Fibroblast of lung (primary cell): Measurements from ENCODE around the gene PRKAG3. TPM values are rescaled to one million over a fixed set of nuclear protein-coding genes. Genes with fewer than 3 reads are reported as not detected.

Experiments
- DNase-seq, 2 donors: peaks; one replicate each; pipeline versions ENCODE4 v3.0.0 to v3.0.0-alpha.2; 2010; ENCODE audit warnings: low read depth in 2 of 2
- H2AFZ ChIP-seq: 2 replicates; pipeline ENCODE4 v1.5.1; 2012; ENCODE audit warnings: low read length, control low read depth, inconsistent platforms
- H3K27ac ChIP-seq: 2 replicates; pipeline ENCODE4 v1.5.1; 2011; ENCODE audit warnings: low read length, control low read depth; ENCODE audit not compliant: insufficient read depth
- H3K27me3 ChIP-seq: 2 replicates; pipeline ENCODE4 v1.5.1; 2011; ENCODE audit warnings: mild to moderate bottlenecking, low read length; ENCODE audit not compliant: control insufficient read depth, insufficient read depth
- H3K36me3 ChIP-seq: 2 replicates; pipeline ENCODE4 v1.5.1; 2011; ENCODE audit warnings: low read length; ENCODE audit not compliant: control insufficient read depth, insufficient read depth
- H3K4me1 ChIP-seq: 2 replicates; pipeline ENCODE4 v1.5.1; 2011; ENCODE audit warnings: low read length; ENCODE audit not compliant: control insufficient read depth, insufficient read depth; ENCODE audit errors: extremely low read depth
- H3K4me2 ChIP-seq: 2 replicates; pipeline ENCODE4 v1.5.1; 2011; ENCODE audit warnings: low read length, control low read depth; ENCODE audit not compliant: insufficient read depth; ENCODE audit errors: extremely low read depth
- H3K4me3 ChIP-seq, 4 experiments: fragments of 200-600 bp in 1 of 4; sonication (generic) in 1 of 4; replicated peaks in 1 of 4; 2 replicates each; pipeline ENCODE4 v1.5.1; 2011 to 2016; ENCODE audit warnings: low read length in 4 of 4, low read depth in 3 of 4, mild to moderate bottlenecking in 3 of 4, control low read depth in 2 of 4, inconsistent platforms in 1 of 4, mixed read lengths in 1 of 4; ENCODE audit not compliant: insufficient read depth in 1 of 4; ENCODE audit errors: control extremely low read depth in 1 of 4
- H3K79me2 ChIP-seq: 2 replicates; pipeline ENCODE4 v1.5.1; 2012; ENCODE audit warnings: mild to moderate bottlenecking, low read length, inconsistent platforms; ENCODE audit not compliant: control insufficient read depth, insufficient read depth
- H3K9ac ChIP-seq: 2 replicates; pipeline ENCODE4 v1.5.1; 2011; ENCODE audit warnings: mild to moderate bottlenecking, low read length, control low read depth; ENCODE audit not compliant: insufficient read depth
- H3K9me3 ChIP-seq: 2 replicates; pipeline ENCODE4 v1.5.1; 2012; ENCODE audit warnings: low read depth, low read length; ENCODE audit not compliant: control insufficient read depth, insufficient read depth
- H4K20me1 ChIP-seq: 2 replicates; pipeline ENCODE4 v1.5.1; 2011; ENCODE audit warnings: low read length; ENCODE audit not compliant: control insufficient read depth, insufficient read depth; ENCODE audit errors: extremely low read depth
- EZH2 ChIP-seq: IDR thresholded peaks from 2 replicates; pipeline ENCODE4 v1.5.1; 2012; ENCODE audit warnings: low read length, control low read depth, mild to moderate bottlenecking; ENCODE audit errors: missing control alignments
- polyA plus RNA-seq, 2 donors: library from polyadenylated mRNA; depleted of rRNA in 1 of 2; stranded (reverse) in 1 of 2; unstranded in 1 of 2; fragments of >200 nt; gene quantifications; 2 replicates each; pipeline ENCODE4 v1.2.1, GENCODE V29; 2011 to 2012; ENCODE audit warnings: missing spikeins in 1 of 2
- total RNA-seq: library from RNA; depleted of rRNA; stranded (reverse); fragments of >200 nt; gene quantifications from 2 replicates; pipeline ENCODE4 v1.2.1, GENCODE V29; 2014
- TF ChIP-seq, protein P1 (sequence below), 2 donors: IDR thresholded peaks in 1 of 2; conservative IDR thresholded peaks in 1 of 2; 1 replicate in 1 of 2; 2 replicates in 1 of 2; pipeline ENCODE4 v1.5.1; 2011 to 2012; ENCODE audit warnings: low read length in 2 of 2, control low read depth in 1 of 2, inconsistent platforms in 1 of 2, low read depth in 1 of 2, mild to moderate bottlenecking in 1 of 2

PRKAG3 gene
- total and polyA plus RNA-seq, 2 donors (not counting 1 experiment from before 2014, with no cell fraction given) = 0.33 TPM; not detected in 1

DNA sequence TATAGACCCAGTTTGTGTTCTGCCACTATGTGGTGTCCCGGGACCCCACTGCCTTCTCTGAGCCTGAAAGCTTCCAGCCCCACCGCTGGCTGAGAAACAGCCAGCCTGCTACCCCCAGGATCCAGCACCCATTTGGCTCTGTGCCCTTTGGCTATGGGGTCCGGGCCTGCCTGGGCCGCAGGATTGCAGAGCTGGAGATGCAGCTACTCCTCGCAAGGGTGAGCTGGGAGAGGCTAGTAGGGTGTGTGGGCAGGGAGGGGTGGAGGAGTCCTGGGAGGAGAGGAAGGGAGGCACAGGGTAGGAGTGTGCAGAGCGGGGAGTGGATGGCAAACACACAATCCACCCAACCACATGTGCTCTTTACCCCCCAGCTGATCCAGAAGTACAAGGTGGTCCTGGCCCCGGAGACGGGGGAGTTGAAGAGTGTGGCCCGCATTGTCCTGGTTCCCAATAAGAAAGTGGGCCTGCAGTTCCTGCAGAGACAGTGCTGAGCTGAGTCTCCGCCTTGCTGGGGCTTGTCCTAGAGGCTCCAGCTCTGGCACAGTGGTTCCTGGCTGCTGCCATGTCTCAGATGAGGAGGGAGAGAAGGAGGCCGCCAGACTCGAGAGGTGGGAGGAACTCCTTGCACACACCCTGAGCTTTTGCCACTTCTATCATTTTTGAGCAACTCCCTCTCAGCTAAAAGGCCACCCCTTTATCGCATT is 16.9 kb downstream of the PRKAG3 start:
- no peak overlapping the region for H2AFZ ChIP-seq
- TF ChIP-seq, protein P1, sequence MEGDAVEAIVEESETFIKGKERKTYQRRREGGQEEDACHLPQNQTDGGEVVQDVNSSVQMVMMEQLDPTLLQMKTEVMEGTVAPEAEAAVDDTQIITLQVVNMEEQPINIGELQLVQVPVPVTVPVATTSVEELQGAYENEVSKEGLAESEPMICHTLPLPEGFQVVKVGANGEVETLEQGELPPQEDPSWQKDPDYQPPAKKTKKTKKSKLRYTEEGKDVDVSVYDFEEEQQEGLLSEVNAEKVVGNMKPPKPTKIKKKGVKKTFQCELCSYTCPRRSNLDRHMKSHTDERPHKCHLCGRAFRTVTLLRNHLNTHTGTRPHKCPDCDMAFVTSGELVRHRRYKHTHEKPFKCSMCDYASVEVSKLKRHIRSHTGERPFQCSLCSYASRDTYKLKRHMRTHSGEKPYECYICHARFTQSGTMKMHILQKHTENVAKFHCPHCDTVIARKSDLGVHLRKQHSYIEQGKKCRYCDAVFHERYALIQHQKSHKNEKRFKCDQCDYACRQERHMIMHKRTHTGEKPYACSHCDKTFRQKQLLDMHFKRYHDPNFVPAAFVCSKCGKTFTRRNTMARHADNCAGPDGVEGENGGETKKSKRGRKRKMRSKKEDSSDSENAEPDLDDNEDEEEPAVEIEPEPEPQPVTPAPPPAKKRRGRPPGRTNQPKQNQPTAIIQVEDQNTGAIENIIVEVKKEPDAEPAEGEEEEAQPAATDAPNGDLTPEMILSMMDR (conservative IDR thresholded peaks at IDR 0.05 in 1 of 2, IDR thresholded peaks at IDR 0.05 in 1 of 2; ENCODE audit: low read depth in 1 of 2, low read length in 2 of 2) = no peak
- no peak for TF ChIP-seq EZH2
- H3K27me3 ChIP-seq = no peaks in the 10 kb centered on the region
- H3K9ac ChIP-seq = no peak overlapping the region
- H3K79me2 ChIP-seq = no peaks in the 10 kb centered on the region
- no peaks in the 10 kb centered on the region for H3K4me1 ChIP-seq
- H3K4me2 ChIP-seq = no peak overlapping the region
- no peaks in the 10 kb centered on the region for H3K36me3 ChIP-seq
- no peak overlapping the region for H3K27ac ChIP-seq
- no peak for DNase-seq
- no peak overlapping the region for H3K4me3 ChIP-seq
- H3K9me3 ChIP-seq = no peaks in the 10 kb centered on the region
- H4K20me1 ChIP-seq = no peaks in the 10 kb centered on the region

DNA sequence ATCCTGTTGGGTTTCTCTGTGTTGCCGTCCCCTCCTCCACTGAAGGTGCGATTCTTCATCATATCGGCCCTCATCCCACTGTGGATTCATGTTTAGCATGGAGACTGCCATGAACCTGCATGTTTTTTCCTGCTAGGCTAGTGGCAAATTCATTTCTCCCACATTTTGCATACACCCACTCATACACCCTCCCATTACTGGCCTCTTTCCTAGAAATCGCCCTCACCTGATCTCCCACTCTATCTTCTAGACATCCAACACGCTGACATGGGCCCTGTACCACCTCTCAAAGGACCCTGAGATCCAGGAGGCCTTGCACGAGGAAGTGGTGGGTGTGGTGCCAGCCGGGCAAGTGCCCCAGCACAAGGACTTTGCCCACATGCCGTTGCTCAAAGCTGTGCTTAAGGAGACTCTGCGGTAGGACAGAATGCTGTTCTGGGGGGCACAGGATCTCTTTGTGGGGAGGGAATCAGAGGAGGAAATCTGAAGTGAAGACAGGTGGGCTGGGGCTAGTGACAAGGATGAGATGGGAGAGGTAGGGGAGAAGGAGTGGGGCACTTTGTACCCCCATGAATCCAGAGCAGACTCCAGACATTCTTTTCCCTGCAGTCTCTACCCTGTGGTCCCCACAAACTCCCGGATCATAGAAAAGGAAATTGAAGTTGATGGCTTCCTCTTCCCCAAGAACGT is 17.7 kb downstream of the PRKAG3 start:
- H3K9ac ChIP-seq = no peak overlapping the region
- H3K79me2 ChIP-seq = no peaks in the 10 kb centered on the region
- no peak overlapping the region for H3K27ac ChIP-seq
- no peak overlapping the region for H2AFZ ChIP-seq
- DNase-seq = no peak
- TF ChIP-seq EZH2 = no peak
- TF ChIP-seq, protein P1 (conservative IDR thresholded peaks at IDR 0.05 in 1 of 2, IDR thresholded peaks at IDR 0.05 in 1 of 2; ENCODE audit: low read depth in 1 of 2, low read length in 2 of 2) = no peak
- no peaks in the 10 kb centered on the region for H3K27me3 ChIP-seq
- H3K9me3 ChIP-seq = no peaks in the 10 kb centered on the region
- no peak overlapping the region for H3K4me3 ChIP-seq
- no peaks in the 10 kb centered on the region for H4K20me1 ChIP-seq
- H3K4me1 ChIP-seq = no peaks in the 10 kb centered on the region
- H3K36me3 ChIP-seq = no peaks in the 10 kb centered on the region
- H3K4me2 ChIP-seq = no peak overlapping the region

DNA sequence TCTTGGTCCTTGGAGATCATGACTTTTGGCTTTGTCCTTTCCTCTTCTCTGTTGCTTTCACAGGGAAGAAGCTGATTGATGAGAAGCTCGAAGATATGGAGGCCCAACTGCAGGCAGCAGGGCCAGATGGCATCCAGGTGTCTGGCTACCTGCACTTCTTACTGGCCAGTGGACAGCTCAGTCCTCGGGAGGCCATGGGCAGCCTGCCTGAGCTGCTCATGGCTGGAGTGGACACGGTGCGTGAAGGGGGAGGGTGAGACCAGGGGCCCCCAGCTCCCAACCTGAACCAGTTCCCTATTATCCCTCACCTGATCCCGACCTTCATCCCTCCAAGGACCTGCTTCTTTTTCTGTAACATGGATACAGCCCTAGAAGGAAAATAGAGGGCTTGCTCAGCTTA is 18.7 kb downstream of the PRKAG3 start:
- TF ChIP-seq, protein P1 (conservative IDR thresholded peaks at IDR 0.05 in 1 of 2, IDR thresholded peaks at IDR 0.05 in 1 of 2; ENCODE audit: low read depth in 1 of 2, low read length in 2 of 2) = no peak
- TF ChIP-seq EZH2 = no peak
- DNase-seq = no peak
- no peaks in the 10 kb centered on the region for H3K4me1 ChIP-seq
- H3K4me3 ChIP-seq = no peak overlapping the region
- no peaks in the 10 kb centered on the region for H3K27me3 ChIP-seq
- no peak overlapping the region for H2AFZ ChIP-seq
- H3K27ac ChIP-seq = no peak overlapping the region
- no peaks in the 10 kb centered on the region for H3K79me2 ChIP-seq
- H4K20me1 ChIP-seq = no peaks in the 10 kb centered on the region
- H3K9ac ChIP-seq = no peak overlapping the region
- H3K9me3 ChIP-seq = no peaks in the 10 kb centered on the region
- H3K36me3 ChIP-seq = no peaks in the 10 kb centered on the region
- H3K4me2 ChIP-seq = no peak overlapping the region
